NCI-H446 (cell line): ENCODE data around the gene PEX13.
A peak's percentile ranks its signal among the peaks of the same experiment; 100 is the strongest.
"Not testable (repeated sequence)": the region's sequence is repeated elsewhere in the genome, so short reads cannot be mapped to it uniquely, and the experiment has no call there.

Experiments
- DNase-seq, 2 experiments: peaks; one replicate each; lab custom pipeline; 2025; lab: John Stamatoyannopoulos, UW

PEX13 gene

GRCh38 chr2:61017556-61018317, at the start of gene PEX13, which contains the start of gene PUS10:
Gene PEX13, plus strand, starts transcription at chr2:61017720. Its CDS starts 40 bp downstream, at chr2:61017760.
Gene PUS10, minus strand, starts transcription at chr2:61018255. Its CDS starts 6,365 bp downstream, at chr2:61011890.
- peak; percentile 72 to 78 for DNase-seq

GRCh38 chr2:60972889-60973656, 44.4 kb upstream of the PEX13 start:
- no peak for DNase-seq

- DNase-seq = no peak
These were observed 43.8 kb upstream of the PEX13 start for GRCh38 chr2:60973705-60974104.

- no peak for DNase-seq
These were observed 42.9 kb upstream of the PEX13 start for GRCh38 chr2:60974652-60975051.

GRCh38 chr2:60976256-60976850, 41.2 kb upstream of the PEX13 start:
- DNase-seq = no peak

GRCh38 chr2:60976875-60977561, 40.5 kb upstream of the PEX13 start:
- DNase-seq = no peak

GRCh38 chr2:60977562-60977895, 40.0 kb upstream of the PEX13 start:
- no peak for DNase-seq

GRCh38 chr2:60979231-60979630, 38.3 kb upstream of the PEX13 start:
- no peak for DNase-seq

GRCh38 chr2:60980071-60980815, 37.3 kb upstream of the PEX13 start:
- DNase-seq = no peak

GRCh38 chr2:60982066-60982465, 35.5 kb upstream of the PEX13 start:
- DNase-seq = not testable (repeated sequence)

GRCh38 chr2:60984720-60985119, 32.8 kb upstream of the PEX13 start:
- no peak for DNase-seq

GRCh38 chr2:60987041-60987440, 30.5 kb upstream of the PEX13 start:
- DNase-seq = no peak

- peak in 1 of 2 experiments; percentile 11 for DNase-seq
These were observed 29.9 kb upstream of the PEX13 start for GRCh38 chr2:60987656-60988055.

GRCh38 chr2:60989259-60989658, 28.3 kb upstream of the PEX13 start:
- DNase-seq = no peak

- DNase-seq = no peak
These were observed 25.9 kb upstream of the PEX13 start for GRCh38 chr2:60991644-60992043.

- no peak for DNase-seq
These were observed 24.5 kb upstream of the PEX13 start for GRCh38 chr2:60992985-60993392.

GRCh38 chr2:60994131-60994530, 23.4 kb upstream of the PEX13 start:
- DNase-seq = no peak

- peak; percentile 14 to 71 for DNase-seq
These were observed 18.6 kb upstream of the PEX13 start for GRCh38 chr2:60998628-60999545.

GRCh38 chr2:61005736-61006135, 11.8 kb upstream of the PEX13 start:
- DNase-seq = no peak

GRCh38 chr2:61006486-61007105, 10.9 kb upstream of the PEX13 start:
- DNase-seq = no peak
